Activated CD4-positive, alpha-beta T cell treated with anti-CD3 and anti-CD28 coated beads, Interleukin-10, Interleukin-2, amounts not matched to agents 100 ng/mL and 50 ng/mL, durations not matched to agents 16 hours and 8 hours (primary cell): ENCODE data around the gene ARAP3.
A peak's percentile ranks its signal among the peaks of the same experiment; 100 is the strongest.

Experiments
- DNase-seq: peaks from one replicate; pipeline ENCODE4 v3.0.0-alpha.2; 2020

The ARAP3 gene

DNA sequence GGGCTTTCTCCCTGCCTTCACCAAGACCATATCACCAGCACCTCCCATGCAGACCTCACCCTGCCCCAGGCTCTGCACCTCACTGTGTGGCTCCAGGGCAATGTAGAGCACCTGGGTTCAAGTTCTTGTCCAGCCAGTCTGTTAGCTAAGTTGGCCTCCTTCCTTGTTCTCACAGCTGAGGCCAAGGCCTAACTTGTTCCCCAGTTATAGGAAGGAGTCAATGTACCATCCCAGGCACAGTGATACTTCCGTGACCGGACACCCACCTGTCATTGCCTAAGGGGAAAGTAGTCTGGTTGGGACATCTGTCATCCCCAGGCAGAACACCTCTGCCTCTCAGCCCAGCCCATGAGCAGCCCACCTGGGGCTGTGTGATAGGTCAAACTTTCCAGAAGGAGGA is 14.4 kb upstream of the ARAP3 start:
- no peak for DNase-seq

DNA sequence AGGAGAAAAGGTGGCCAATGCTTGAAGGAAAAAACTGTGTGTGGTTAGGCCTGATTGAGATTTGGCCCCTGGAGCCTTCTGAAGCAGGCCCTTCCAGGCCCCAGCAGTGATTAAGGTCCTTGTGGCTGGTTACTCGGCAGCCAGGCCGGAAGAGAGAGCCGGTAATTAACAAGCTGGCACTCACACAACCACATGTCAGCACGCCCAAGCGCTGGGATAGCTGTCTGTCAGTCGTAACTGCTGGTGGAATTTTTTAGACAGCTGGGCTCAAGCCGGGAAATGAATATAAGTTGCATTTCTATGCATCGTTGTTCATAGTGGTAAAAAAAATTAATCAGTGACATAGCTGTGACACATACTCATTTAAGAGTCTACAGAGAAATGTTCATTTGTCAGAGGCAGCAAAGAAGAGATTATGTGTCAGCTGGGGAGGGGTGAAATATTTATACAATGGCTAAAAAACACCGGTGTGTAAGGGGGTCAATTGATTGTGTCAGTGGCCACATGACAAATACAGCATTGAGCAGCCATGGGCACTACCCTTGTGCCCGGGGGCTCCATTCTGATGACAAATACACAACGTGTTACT is 13.7 kb upstream of the ARAP3 start:
- no peak for DNase-seq

DNA sequence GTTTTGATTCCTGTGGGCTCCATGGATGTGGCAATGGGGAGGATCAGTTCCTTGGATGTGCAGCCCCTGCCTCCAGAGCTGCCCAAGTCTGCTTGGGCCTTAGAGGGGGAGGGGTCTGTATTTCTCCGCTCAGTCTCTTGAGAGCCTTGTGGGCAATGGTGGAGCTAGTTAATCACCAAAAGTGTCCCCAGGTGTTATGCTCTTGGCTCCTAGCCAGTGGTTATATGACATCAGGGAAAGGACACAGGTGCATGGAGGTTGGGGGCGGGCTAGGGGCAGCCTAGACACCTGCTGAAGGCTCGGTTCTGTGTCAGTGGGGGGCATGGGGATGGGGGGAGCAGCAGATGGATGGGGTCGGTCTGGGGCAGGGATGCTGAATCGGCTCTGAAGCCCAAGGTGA is 12.4 kb upstream of the ARAP3 start:
- no peak for DNase-seq

DNA sequence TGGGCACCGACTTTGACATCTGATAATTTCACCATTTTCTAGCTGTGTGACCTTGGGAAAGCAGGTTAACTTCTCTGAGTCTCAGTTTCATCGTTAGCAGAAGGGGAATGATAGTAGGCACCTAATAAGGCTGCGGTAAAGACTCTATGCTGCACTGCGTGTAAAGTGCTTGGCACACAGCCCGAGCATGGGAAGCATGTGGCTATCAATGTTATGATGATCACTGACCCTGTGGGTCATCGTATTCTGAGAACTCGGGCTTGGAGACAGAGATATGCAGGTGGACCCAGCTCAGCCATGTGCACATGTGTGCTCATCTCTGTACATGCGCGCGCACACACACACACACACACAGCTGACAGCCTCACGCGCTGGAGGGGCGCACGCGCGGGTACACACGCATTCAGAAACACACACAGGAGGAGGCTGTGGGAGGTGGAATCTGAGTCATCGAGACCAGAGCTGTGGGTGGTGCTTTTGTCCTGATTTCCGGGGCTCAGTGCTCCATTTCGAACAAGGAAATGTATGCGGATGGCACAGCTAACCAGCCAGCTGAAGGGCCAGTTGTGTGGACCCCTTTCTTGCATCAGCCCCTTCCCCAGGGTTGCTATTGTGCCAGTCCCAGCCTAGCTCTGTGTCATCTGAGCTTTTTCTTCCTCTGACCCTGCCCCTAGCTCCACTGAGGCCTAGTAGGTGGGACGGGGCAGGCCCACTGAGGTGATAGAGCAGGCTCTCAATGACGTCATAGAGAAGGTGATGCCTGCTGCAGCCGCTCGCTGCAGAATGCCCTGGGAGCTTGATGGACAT is 11.1 kb upstream of the ARAP3 start:
- peak; percentile 92 for DNase-seq

DNA sequence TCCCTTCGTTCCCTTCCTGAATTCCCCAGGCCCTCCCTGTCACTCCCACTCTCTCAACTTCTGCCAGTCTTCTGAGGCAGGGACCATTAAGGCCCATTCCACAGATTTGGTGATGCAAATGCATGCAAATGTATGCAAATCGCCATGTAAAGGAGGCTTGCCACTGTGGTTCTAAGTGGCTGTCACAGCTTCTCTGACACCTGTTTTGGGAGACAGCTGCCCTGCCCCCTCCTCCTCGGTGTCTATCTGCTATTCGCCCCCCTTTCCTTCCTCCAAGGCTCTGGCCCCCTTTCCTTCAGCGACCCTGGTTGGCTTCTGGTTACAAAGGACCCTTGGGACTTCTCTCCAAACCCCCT is 10.5 kb upstream of the ARAP3 start:
- DNase-seq = no peak

- DNase-seq = peak; percentile 92
Measured at GRCh38 chr5:141691867-141692532, 10.0 kb upstream of the ARAP3 start.

- no peak for DNase-seq
Measured at GRCh38 chr5:141691286-141691866, 9.3 kb upstream of the ARAP3 start.

DNA sequence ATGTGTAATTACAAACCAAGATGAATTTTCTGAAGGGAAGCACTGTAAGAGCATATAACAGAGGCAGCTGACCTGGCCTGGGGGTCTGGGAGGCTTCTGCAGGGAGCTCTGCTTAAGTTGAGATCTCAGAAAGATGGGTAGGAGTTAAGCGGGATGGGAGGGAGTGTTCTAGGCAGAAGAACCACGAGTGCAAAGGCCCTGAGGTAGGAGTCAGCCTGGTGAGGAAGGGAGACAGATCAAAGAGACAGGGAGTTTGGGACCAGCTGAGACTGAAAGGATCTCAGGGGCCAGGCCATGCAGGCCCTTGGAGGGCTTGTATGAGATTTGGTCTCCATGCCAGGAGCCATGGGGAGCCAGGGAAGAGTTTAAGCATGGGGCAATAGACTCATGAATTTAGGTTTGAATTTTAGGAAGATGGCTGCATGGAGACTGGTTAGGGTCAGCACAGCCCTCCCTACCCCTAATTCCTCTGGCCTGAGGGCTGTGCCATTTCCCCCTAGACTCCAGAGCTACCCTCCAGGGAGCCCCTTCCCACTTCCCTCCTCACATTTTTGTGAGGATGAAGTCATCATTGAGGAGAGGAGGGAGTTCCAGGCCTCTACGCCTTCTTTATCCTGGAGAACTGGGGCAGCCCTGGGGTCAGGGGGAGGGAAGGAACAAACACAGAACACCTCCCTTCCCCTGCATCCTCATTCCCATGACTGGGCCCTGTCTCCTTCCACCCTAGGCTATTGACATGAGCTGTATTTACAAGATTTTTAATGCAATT is 4.8 kb upstream of the ARAP3 start:
- DNase-seq = no peak

DNA sequence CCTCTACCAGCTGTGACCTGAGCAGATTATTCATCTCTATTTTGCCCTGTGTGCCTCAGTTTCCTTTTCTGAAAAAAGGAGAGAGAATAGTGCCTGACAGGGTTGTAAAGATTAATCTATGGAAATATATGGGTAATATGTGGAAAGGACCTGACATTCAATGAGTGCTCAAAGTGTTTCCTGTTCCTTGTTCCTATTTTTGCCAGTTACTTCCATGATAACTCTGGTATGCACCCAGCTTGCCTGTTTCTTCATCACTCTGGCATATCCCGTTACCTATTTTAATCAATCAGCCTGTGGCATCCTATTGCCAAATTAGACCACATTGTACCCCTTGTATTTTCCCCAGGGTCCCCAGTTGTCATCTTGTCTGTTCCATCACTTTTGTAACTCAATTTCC is 3.6 kb upstream of the ARAP3 start:
- no peak for DNase-seq

GRCh38 chr5:141683596-141684141 is 1.6 kb upstream of the ARAP3 start:
- DNase-seq = no peak

GRCh38 chr5:141681295-141681694 is 735 bp downstream of the ARAP3 start:
- DNase-seq = no peak

DNA sequence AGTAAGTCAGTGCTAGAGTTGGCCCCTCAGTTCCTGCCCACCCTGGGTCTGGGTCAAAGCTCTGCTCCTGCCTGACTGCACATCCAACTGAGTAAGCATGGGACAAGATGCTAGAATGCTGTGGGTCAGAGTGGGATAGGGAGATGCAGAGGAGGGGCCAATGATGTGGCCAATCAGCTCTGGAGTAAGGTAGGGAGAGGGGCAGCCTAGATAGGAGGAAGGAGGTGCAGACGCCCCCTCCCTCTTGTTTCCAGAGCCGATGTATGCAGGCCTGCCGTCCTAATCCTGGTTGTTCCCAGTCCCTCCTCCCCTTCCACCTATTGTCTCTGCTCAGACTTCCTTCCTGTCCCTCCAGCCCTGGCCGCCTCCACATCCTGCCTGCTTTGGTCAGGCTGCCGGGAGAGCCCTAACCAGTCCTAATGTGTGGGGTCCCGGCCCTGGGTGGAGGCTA is 1.3 kb downstream of the ARAP3 start:
- no peak for DNase-seq

DNA sequence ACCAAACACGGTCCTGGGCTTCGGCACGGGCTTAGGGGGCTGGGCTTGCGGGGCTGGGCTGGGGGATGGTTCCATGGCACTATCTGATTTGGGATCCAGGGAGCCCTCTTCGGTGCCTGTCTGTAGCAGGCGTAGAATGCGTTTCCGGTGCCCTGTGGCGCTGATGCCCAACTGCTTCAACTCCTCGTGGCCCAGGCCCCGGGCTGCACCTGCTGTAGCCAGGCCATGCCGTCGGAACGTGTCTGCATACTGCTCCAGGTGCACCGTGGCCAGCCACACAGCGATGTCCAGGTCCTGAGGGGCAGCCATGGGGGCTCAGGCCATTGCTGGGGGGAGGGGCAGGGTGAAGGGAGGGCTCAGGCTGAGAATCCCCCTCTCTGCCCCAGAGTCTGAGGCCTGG is 1.9 kb downstream of the ARAP3 start:
- no peak for DNase-seq

- DNase-seq = no peak
Measured at GRCh38 chr5:141677415-141677814, 4.6 kb downstream of the ARAP3 start.

GRCh38 chr5:141675672-141676071 is 6.4 kb downstream of the ARAP3 start:
- no peak for DNase-seq

- no peak for DNase-seq
Measured at GRCh38 chr5:141674747-141675146, 7.3 kb downstream of the ARAP3 start.

- DNase-seq = no peak
Measured at GRCh38 chr5:141672841-141673813, 8.9 kb downstream of the ARAP3 start.

DNA sequence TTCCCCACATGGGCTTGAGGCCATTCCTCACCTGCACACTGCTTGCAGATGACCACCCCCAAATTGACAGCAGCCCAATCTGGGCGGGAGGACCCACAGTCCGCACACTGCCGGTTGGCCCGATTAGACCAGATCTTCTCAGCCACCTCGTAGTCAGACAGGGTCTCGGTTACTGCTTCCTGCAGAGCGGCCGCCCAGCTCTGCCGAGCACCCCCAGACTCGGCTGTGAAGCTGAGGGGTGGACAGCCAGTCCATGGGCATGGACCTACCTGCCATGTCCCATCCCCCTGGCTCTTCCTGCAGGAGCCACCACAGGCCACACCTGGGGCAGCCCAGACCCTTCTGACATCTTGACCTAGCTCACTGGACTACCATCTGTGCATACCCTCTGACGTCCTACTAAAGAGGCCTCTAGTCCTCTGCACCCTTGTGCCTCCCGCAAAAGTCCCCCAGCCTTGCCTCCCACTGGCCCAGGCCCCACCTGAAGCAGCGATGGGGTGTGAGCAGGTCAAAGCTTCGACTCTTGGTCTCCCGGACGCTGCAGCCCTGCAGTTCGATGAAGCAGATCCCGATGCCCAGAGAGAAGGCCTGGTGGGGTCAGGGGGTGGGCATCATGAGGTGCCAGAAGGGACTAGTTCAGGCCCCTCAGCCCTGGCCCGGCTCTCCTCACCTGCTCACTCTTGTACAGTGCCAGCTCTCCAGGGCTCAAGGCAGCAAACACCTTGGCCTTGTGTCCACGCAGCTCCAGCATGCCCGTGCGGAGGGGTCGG is 9.8 kb downstream of the ARAP3 start:
- no peak for DNase-seq

- no peak for DNase-seq
Measured at GRCh38 chr5:141669520-141669919, 12.5 kb downstream of the ARAP3 start.

DNA sequence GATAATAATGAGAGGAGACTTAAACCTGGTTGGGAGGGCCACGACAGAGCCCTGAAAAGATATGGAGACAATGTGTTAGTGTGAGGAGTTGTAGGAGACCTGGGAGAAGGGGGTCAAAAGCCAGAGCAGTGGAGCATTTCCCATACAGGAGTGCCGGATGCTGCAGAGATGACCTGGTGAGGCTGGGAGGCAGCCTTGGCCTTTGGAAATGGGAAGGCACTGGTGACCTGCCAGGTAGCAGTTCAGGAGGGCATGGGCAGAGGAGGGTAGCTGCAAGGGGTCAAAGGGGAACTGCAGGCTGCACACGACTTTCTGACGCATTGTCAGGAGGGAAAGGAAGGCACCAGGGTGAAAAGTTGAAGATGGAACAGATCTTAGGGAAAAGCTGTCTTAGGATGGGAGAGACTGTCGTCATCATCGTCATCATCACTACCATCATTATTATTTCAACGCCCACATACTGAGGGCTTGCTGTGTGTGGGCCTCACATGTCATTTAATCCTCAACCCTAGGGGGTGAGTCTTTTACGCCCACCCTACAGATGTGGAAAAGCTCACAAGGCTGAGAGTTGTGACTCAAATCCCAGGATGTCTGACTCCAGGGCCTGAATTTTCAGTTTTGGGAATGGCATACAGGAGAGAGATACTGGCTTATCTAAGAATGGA is 13.3 kb downstream of the ARAP3 start:
- DNase-seq = no peak
